ENCODE data around the gene GNAI2.
A peak's percentile ranks its signal among the peaks of the same experiment; 100 is the strongest.

GNAI2 gene

DNA sequence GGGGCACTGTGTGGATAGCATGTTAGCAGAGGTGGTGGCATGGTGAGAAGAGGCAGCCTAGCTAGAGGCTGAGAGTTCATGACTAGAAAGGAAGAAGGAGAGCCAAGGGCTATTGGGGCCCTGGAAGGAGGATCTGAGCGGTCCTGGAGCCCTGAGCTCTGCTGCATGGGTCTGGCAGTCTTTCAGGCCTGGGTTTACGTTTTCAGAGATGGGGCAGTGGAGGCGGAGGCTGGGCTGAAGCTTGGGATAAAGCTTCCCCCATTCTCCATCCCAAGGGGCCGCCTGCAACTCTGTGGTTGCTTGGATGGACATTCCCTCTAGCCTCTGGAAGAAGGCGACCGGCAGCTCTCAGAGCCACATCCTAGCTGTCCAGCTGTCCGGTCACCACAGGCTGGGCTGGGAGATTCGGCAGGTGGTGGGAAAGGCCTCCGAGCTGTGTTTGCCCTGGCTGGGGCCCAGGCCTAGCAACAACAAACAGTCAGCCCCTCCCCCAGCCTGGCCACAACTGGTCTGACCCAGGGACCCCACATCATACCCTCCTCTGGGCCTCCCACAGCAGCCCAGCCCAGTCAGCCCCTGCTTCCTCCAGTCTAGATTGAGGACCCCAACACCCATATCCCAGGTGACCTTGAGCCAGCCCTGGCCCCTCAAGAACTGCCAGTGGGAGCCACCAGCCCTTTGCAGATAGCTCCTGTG, 32.7 kb upstream of the GNAI2 start:
- H3K36me3 Mint-ChIP-seq (ENCODE audit: low read depth), result no peaks in the 10 kb centered on the region
- peak overlapping the region; percentile 31 to 78 (median 48) for H3K27ac Mint-ChIP-seq
- H3K9me3 Mint-ChIP-seq, result no peaks in the 10 kb centered on the region

DNA sequence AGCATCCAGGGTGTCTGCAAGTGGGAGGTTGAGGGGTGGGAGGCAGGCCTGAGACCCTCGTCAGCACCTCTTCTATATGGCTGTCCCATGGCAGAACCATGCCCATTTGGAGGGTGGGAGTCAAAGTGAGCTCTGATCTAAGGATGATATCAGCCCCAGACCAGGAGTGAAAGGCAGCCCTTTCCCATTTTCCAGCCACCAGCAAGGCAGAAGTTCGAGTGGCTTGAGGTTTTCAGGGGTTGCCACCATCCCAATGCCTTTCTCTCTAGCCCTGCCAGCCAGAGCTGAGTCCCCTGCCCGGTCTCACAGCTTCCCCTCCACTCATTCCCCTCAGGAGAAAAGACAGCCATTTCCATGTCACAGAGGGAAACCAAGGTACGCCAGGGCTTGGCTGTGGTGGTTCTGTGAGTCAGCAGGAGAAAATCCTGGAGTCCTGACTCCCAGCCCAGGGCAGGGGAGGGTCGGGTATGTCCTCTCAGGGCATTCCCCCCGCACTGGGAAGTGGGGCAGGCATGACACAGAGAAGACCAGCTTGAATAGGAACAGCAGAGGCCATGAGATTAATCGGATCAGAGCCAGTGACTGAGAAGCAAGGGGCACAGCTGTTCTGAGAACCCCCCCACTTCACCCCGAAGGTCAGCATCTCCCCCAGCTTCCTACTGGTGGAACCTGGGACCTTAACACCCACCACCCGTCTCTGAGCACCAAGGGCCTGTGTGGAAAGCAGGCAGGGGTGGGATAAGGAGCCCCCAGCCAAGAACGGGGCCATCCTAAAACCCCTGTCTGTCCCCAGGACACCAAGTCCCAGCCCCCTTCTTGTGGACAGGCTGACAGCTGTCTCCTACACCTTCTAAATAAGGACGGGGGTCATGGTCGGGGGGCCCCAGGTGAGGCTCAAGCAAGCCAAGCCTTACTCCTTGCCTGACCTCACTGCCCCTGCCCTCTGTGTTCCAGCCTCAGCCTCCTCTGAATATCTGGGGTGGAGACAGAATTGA, 31.9 kb upstream of the GNAI2 start:
- Mint-ChIP-seq H3K9me3 (no peaks in the 10 kb centered on the region), H3K4me1 (peaks cover 24% of the 10 kb centered on the region), H3K27ac (no peak overlapping the region), H3K36me3 (ENCODE audit: low read depth) (no peaks in the 10 kb centered on the region), H3K27me3 (ENCODE audit: low read depth) (peaks cover 45% of the 10 kb centered on the region), H3K4me3 (peak overlapping the region; percentile 30 to 65 (median 55))
- TF ChIP-seq, protein P1, sequence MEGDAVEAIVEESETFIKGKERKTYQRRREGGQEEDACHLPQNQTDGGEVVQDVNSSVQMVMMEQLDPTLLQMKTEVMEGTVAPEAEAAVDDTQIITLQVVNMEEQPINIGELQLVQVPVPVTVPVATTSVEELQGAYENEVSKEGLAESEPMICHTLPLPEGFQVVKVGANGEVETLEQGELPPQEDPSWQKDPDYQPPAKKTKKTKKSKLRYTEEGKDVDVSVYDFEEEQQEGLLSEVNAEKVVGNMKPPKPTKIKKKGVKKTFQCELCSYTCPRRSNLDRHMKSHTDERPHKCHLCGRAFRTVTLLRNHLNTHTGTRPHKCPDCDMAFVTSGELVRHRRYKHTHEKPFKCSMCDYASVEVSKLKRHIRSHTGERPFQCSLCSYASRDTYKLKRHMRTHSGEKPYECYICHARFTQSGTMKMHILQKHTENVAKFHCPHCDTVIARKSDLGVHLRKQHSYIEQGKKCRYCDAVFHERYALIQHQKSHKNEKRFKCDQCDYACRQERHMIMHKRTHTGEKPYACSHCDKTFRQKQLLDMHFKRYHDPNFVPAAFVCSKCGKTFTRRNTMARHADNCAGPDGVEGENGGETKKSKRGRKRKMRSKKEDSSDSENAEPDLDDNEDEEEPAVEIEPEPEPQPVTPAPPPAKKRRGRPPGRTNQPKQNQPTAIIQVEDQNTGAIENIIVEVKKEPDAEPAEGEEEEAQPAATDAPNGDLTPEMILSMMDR (IDR thresholded peaks at IDR 0.05; ENCODE audit: unreplicated experiment in 3 of 3), result no peak

More for the DNA sequence above, 32.7 kb upstream of the GNAI2 start:
- peaks cover 18% of the 10 kb centered on the region for H3K4me1 Mint-ChIP-seq
- H3K4me3 Mint-ChIP-seq, result peak overlapping the region; percentile 41 to 65 (median 51)
- TF ChIP-seq, protein P1 (IDR thresholded peaks at IDR 0.05; ENCODE audit: unreplicated experiment in 3 of 3), result no peak
- H3K27me3 Mint-ChIP-seq (ENCODE audit: low read depth), result peaks cover 45% of the 10 kb centered on the region

DNA sequence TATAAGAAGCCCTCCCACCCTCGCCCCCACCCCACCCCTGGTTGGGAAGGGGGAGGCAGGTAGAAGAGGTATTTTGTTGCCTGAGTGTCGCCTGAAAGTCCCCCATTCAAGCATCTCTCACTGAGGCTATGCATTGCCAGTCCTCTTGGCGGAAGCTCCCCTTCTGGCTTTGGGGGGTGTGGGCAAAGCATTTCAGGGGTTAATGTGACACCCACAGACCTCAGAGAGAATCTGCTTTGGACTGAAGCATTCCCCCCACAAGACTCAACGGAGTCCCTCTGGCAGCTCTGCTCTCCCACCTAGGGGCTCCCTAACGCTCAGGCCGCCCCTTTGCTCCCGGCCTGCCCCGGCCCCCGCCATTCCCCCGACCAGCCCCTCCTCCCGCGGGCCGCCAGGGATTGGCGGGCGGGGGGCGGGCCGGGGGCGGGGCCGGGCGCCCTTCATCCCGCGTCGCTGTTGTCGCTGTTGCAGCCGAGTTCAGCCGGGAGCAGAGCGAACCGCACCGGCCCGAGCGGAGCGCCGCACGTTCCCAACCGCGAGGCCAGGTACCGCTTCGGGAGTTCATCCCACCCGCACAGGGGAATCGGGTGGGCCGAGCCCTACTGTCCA, 31.1 kb upstream of the GNAI2 start, which contains the start of gene SLC38A3:
TSS of gene SLC38A3 (plus strand) at position 468 of the 609 bp plus-strand sequence. CDS start 8,929 bp downstream, outside the sequence.
- peak within 1 kb of the TSS; percentile 58 to 78 (median 71) for H3K4me3 Mint-ChIP-seq
- H3K36me3 Mint-ChIP-seq (ENCODE audit: low read depth), result no peaks in the 10 kb centered on the region
- H3K27ac Mint-ChIP-seq, result no peak within 1 kb of the TSS
- TF ChIP-seq, protein P1 (IDR thresholded peaks at IDR 0.05; ENCODE audit: unreplicated experiment in 3 of 3), result no peak
- peaks cover 45% of the 10 kb centered on the region for H3K27me3 Mint-ChIP-seq (ENCODE audit: low read depth)
- H3K4me1 Mint-ChIP-seq, result peaks cover 24% of the 10 kb centered on the region
- no peaks in the 10 kb centered on the region for H3K9me3 Mint-ChIP-seq

DNA sequence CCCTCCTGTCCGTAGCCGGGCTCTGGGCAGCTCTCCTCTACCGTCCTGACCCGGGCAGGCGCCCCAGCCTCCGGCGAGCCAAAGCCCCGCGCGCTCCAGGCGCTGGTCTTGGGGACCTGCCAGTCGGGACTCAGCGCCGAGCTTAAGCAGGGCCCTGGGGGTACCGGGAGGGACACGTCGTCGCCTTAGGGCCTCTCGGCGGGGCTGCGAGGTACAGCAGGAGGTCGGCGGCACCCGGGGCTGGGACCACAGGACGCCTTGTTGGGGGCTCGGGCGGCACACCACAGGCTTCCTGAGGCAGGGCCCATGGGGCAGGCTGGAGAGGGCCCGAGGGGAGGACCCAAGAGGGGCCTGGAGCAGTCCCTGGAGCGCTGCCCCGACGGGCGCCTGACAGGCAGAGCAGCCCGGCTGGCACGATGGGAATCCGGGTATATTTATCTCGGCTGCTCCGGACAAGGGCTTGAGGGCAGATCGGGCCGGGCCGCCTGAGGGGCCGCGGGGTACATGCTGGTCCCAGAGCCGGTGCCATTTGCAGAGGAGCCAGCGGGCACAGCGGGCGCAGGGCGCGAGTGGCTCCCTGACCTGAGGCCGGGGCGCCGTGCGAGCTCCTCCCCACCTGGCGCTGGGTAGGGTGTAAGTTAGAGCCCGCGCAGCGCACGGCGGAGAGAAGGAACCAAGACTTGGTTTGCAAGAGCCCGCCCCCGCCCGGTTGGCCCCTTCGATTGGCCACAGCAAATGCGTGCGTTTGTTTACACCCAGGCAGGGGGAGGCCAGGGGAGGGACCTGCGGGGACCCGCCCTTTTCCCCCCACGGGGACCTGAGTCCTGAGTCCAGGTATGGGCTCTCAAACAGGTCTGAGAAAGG, 30.4 kb upstream of the GNAI2 start:
- Mint-ChIP-seq H3K27me3 (ENCODE audit: low read depth) (peaks cover 44% of the 10 kb centered on the region), H3K9me3 (no peaks in the 10 kb centered on the region), H3K4me3 (peak overlapping the region; percentile 50 to 78 (median 71)), H3K4me1 (peaks cover 24% of the 10 kb centered on the region), H3K27ac (no peak overlapping the region), H3K36me3 (ENCODE audit: low read depth) (no peaks in the 10 kb centered on the region)
- TF ChIP-seq, protein P1 (IDR thresholded peaks at IDR 0.05; ENCODE audit: unreplicated experiment in 3 of 3), result no peak

DNA sequence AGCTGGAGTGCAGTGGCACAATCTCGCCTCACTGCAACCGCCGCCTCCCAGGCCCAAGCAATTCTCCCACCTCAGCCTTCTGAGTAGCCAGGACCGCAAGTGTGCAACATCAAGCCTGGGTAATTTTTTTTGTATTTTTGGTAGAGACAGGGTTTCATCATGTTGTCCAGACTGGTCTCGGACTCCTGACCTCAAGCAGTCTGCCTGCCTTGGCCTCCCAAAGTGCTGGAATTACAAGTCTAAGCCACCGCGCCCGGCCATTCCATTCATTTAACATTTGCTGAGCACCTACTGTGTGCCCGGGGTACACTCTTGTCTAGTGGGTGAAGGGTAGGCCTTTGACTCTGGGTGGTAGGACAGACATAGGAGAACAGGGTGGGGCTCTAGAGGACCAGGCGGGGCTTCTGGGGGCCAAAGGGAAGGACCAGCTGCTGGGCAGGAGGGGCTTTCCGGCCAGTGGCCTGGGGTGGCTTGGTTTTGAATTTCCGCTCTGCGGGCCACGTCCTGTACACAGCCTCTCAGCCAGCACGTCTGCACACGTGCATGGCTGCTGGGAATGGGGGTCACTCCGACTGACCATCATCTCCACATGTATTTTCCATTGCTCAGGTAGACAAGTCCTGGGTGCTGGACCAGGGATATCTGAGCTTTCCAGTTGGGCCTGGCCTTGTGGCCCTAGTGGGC, 28.5 kb upstream of the GNAI2 start:
- H3K27me3 Mint-ChIP-seq (ENCODE audit: low read depth), result peaks cover 38% of the 10 kb centered on the region

More for the DNA sequence above, 28.5 kb upstream of the GNAI2 start:
- peak overlapping the region in 1 of 3 experiments; percentile 32 for H3K4me3 Mint-ChIP-seq
- no peaks in the 10 kb centered on the region for H3K9me3 Mint-ChIP-seq
- H3K36me3 Mint-ChIP-seq (ENCODE audit: low read depth), result no peaks in the 10 kb centered on the region
- H3K4me1 Mint-ChIP-seq, result peaks cover 14% of the 10 kb centered on the region
- H3K27ac Mint-ChIP-seq, result no peak overlapping the region
- TF ChIP-seq, protein P1 (IDR thresholded peaks at IDR 0.05; ENCODE audit: unreplicated experiment in 3 of 3), result no peak

All from nephron (organoid).